ENCODE data around the gene BCOR. TPM values are rescaled to one million over a fixed set of nuclear protein-coding genes. Genes with fewer than 3 reads are reported as not detected.

BCOR gene
- total RNA-seq, 1 experiment from 2014 or later: 0.68 TPM

DNA sequence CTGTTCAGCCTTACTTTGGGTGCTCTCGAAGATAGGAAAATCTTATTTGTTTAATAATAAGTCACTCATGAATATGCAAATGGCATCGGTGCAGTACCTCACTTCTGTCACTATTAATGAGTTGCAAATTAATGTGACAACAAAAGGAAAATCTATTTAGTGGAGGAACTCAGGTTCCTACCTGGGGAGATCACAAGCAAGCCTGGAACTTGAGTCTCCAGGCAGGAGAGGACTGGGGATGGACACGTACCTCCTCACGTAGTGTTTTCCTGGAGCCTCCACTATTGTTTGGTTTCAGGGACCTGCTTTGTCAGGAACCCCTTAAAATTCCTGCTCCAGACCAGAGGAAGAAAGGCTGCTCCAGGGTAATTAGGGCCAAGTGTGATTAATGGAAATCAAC lies 82.1 kb downstream of the BCOR start:
- Histone ChIP-seq H2AFZ (no peak overlapping the region), H3K36me3 (ENCODE audit: low read depth) (no peaks in the 10 kb centered on the region), H3K27ac (no peak overlapping the region), H3F3A (ENCODE audit: insufficient read depth, low read depth) (no peaks in the 10 kb centered on the region), H3K79me2 (ENCODE audit: low read depth) (no peaks in the 10 kb centered on the region), H4K20me1 (ENCODE audit: insufficient read depth) (no peaks in the 10 kb centered on the region), H3K4me1 (replicated peaks; ENCODE audit: insufficient read depth) (no peaks in the 10 kb centered on the region), H3K9me3 (ENCODE audit: insufficient read depth, low read depth) (no peaks in the 10 kb centered on the region), H3K9me2 (ENCODE audit: insufficient read depth) (no peaks in the 10 kb centered on the region), H3K4me3 (no peak overlapping the region), H3K27me3 (ENCODE audit: insufficient read depth, low read depth) (no peaks in the 10 kb centered on the region), H3K4me2 (no peak overlapping the region)
- DNase-seq: no peak
- POLR2A ChIA-PET (ENCODE audit: unreplicated experiment): no interaction called here
- intact Hi-C loops (cut with micrococcal nuclease; ENCODE audit: unreplicated experiment): no loop called here
- no TSS peak for BruUV-seq (replicated peaks)
- TF ChIP-seq, protein P1, sequence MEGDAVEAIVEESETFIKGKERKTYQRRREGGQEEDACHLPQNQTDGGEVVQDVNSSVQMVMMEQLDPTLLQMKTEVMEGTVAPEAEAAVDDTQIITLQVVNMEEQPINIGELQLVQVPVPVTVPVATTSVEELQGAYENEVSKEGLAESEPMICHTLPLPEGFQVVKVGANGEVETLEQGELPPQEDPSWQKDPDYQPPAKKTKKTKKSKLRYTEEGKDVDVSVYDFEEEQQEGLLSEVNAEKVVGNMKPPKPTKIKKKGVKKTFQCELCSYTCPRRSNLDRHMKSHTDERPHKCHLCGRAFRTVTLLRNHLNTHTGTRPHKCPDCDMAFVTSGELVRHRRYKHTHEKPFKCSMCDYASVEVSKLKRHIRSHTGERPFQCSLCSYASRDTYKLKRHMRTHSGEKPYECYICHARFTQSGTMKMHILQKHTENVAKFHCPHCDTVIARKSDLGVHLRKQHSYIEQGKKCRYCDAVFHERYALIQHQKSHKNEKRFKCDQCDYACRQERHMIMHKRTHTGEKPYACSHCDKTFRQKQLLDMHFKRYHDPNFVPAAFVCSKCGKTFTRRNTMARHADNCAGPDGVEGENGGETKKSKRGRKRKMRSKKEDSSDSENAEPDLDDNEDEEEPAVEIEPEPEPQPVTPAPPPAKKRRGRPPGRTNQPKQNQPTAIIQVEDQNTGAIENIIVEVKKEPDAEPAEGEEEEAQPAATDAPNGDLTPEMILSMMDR (conservative IDR thresholded peaks at IDR 0.05): no peak
- TF ChIP-seq EZH2 (IDR thresholded peaks at IDR 0.05; ENCODE audit: low read depth): no peak
- CTCF ChIA-PET: no interaction called here

GRCh38 chrX:40013266-40014195 lies 84.2 kb downstream of the BCOR start:
- Histone ChIP-seq H3K4me2 (no peak overlapping the region), H3K79me2 (ENCODE audit: low read depth) (no peaks in the 10 kb centered on the region), H4K20me1 (ENCODE audit: insufficient read depth) (no peaks in the 10 kb centered on the region), H3F3A (ENCODE audit: insufficient read depth, low read depth) (no peaks in the 10 kb centered on the region), H3K4me1 (replicated peaks; ENCODE audit: insufficient read depth) (no peaks in the 10 kb centered on the region), H3K27me3 (ENCODE audit: insufficient read depth, low read depth) (no peaks in the 10 kb centered on the region), H3K4me3 (no peak overlapping the region), H3K9me3 (ENCODE audit: insufficient read depth, low read depth) (no peaks in the 10 kb centered on the region), H3K27ac (no peak overlapping the region), H3K9me2 (ENCODE audit: insufficient read depth) (no peaks in the 10 kb centered on the region), H2AFZ (no peak overlapping the region), H3K36me3 (ENCODE audit: low read depth) (no peaks in the 10 kb centered on the region)
- no peak for DNase-seq
- TF ChIP-seq, protein P1 (conservative IDR thresholded peaks at IDR 0.05): no peak
- no peak for TF ChIP-seq EZH2 (IDR thresholded peaks at IDR 0.05; ENCODE audit: low read depth)
- ChIA-PET POLR2A (ENCODE audit: unreplicated experiment) (no interaction called here), CTCF (no interaction called here)
- intact Hi-C loops (cut with micrococcal nuclease; ENCODE audit: unreplicated experiment): no loop called here
- no TSS peak for BruUV-seq (replicated peaks)

DNA sequence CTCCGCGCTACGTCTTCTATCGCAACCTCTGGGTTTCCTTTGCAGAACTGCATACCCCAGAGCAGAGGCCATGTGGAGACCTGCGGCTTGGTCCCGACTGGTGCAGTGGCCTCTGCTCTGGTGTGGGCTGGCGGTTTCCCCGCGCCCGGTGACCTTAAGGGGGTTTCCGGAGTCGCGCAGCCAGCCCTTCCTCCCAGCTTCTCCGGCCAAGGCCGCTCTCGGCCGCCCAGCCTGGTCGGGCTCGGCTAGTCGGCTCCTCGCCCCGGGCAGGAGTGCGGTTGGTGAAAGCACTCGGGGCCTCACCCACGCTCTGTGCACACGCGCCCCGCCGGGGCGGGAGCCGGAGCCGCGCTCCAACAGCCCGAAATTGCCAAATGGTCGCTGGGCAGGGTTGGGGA lies 84.9 kb downstream of the BCOR start:
- intact Hi-C loops (cut with micrococcal nuclease; ENCODE audit: unreplicated experiment): no loop called here
- H3F3A ChIP-seq (ENCODE audit: insufficient read depth, low read depth): no peaks in the 10 kb centered on the region
- no peaks in the 10 kb centered on the region for H3K79me2 ChIP-seq (ENCODE audit: low read depth)
- no peaks in the 10 kb centered on the region for H3K4me1 ChIP-seq (replicated peaks; ENCODE audit: insufficient read depth)
- H3K9me2 ChIP-seq (ENCODE audit: insufficient read depth): no peaks in the 10 kb centered on the region
- no peak overlapping the region for H3K4me2 ChIP-seq
- no peak overlapping the region for H3K27ac ChIP-seq
- no peaks in the 10 kb centered on the region for H3K36me3 ChIP-seq (ENCODE audit: low read depth)
- no peaks in the 10 kb centered on the region for H4K20me1 ChIP-seq (ENCODE audit: insufficient read depth)
- TF ChIP-seq EZH2 (IDR thresholded peaks at IDR 0.05; ENCODE audit: low read depth): no peak
- H2AFZ ChIP-seq: no peak overlapping the region
- ChIA-PET POLR2A (ENCODE audit: unreplicated experiment) (no interaction called here), CTCF (no interaction called here)
- no peak overlapping the region for H3K4me3 ChIP-seq
- H3K27me3 ChIP-seq (ENCODE audit: insufficient read depth, low read depth): no peaks in the 10 kb centered on the region
- H3K9me3 ChIP-seq (ENCODE audit: insufficient read depth, low read depth): no peaks in the 10 kb centered on the region
- BruUV-seq (replicated peaks): no TSS peak
- DNase-seq: no peak

All from PC-9 (cell line).